GM21528 (cell line): Measurements from ENCODE around the gene DNAAF5.

ENCODE experiments used
- ATAC-seq: cut with Tn5 transposase; IDR thresholded peaks from one replicate; pipeline ENCODE4 v1.9.1; 2021; ENCODE audit warnings: mild to moderate bottlenecking, moderate library complexity; ENCODE audit not compliant: unreplicated experiment, low FRiP score

The DNAAF5 gene

GRCh38 chr7:830069-830468 is 103.6 kb downstream of the DNAAF5 start:
- ATAC-seq, result no peak

GRCh38 chr7:831596-832166 is 105.2 kb downstream of the DNAAF5 start:
- no peak for ATAC-seq

DNA sequence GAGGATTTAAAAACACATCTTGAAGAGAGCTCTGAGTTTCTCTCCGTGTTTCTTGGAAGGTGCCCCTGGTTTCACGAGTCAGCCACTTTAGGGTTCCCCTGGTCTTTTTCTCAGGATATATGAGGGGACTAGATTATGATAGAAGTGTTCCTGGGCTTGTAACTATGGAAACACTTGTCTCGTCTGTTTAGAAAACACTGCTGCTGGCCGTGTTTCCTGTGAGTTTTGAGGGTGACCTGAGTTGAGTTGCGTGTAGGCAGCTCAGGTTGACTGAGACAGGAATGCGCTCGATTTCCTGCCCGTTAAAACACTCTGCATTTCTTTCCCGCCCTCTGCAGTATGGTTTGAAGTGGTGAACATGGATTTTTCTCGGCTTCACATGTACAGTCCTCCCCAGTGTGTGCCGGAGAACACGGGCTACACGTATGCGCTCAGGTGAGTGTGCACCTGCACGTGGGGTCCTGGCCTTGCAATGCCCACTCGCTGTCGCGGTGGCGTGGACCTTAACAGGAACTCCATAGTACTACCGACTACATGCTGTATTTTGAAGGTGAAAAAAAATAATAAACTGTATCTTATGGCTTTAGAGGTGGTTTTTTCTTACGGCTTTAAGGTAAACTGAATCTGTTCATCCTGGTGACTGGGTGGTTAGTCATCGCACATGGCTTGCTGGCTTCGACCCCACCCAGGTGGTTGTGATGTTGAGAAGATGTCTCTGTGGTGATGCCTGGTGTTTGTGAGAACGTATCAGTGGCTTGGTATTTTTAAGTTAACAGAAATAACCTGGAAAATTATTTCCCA is 105.9 kb downstream of the DNAAF5 start, which contains the start of gene SUN1:
SUN1 (plus strand) TSS at position 310 of the 801 bp plus-strand sequence; CDS start at position 359, 49 bp downstream.
- no peak for ATAC-seq

DNA sequence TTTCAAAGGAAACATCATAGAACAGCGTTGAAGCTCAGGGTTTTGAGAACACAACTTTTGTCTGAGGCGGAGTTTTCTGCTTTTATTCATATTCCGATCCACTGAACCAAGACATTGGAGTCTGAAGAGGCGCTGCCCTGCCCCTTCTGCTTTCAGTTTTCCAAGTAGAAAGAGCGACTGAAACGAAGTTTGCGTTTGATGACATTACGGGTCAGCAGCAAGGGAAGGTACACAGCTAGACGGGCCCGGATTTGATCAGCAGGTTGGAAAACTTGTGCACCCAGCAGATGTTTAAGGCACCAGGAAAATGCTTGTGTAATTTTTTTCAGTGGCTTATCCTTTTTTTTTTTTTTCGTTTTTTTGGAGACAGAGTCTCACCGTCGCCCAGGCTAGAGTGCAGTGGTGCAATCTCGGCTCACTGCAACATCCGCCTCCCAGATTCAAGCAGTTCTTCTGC is 106.5 kb downstream of the DNAAF5 start:
- no peak for ATAC-seq

GRCh38 chr7:833601-834258 is 107.2 kb downstream of the DNAAF5 start:
- ATAC-seq, result no peak

- ATAC-seq, result no peak
These were observed 107.8 kb downstream of the DNAAF5 start for GRCh38 chr7:834277-834676.

- no peak for ATAC-seq
These were observed 108.5 kb downstream of the DNAAF5 start for GRCh38 chr7:835021-835420.

GRCh38 chr7:835485-836401 is 109.2 kb downstream of the DNAAF5 start:
- ATAC-seq, result no peak
